Endothelial cell of umbilical vein (primary cell): ENCODE measurements around the gene EPHA10. TPM values are rescaled to one million over a fixed set of nuclear protein-coding genes. Genes with fewer than 3 reads are reported as not detected.
"Not testable (repeated sequence)": the region's sequence is repeated elsewhere in the genome, so short reads cannot be mapped to it uniquely, and the experiment has no call there.

Source experiments
- BruUV-seq: library from RNA; stranded (reverse); fragments of 400-500 nt; replicated peaks from 2 replicates; lab custom pipeline; 2021; lab: Mats Ljungman, UMichigan
- CTCF ChIA-PET: fragments of 300-600, 350-600 bp; sonication (Branson Sonifier 250); formaldehyde crosslinking; loops from one replicate; lab custom pipeline; 2021; ENCODE audit warnings: antibody characterized with exemption, inconsistent platforms; lab: Charles Lee
- POLR2A ChIA-PET: fragments of 300-600, 350-600 bp; sonication (Branson Sonifier 250); formaldehyde crosslinking; loops from one replicate; lab custom pipeline; 2021; ENCODE audit warnings: antibody characterized with exemption, inconsistent platforms; lab: Charles Lee
- DNase-seq: peaks from one replicate; pipeline ENCODE4 v3.0.0-alpha.2; 2011; ENCODE audit warnings: low read depth, low spot score
- FAIRE-seq: peaks from 2 replicates; lab custom pipeline; 2011; peaks lifted over from hg19 to GRCh38; lab: Jason Lieb, UNC
- H2AFZ ChIP-seq: 2 replicates; pipeline ENCODE4 v1.6.0; 2012; ENCODE audit warnings: low read depth, low read length, control low read depth, inconsistent platforms
- H3K27ac ChIP-seq: 2 replicates; pipeline ENCODE4 v1.5.1; 2011; ENCODE audit warnings: low read depth, mild to moderate bottlenecking, control low read depth, low read length, moderate library complexity; ENCODE audit not compliant: insufficient read depth
- H3K27me3 ChIP-seq, 2 experiments: 2 replicates each; pipeline versions ENCODE4 v1.6.0 to v1.6.1; 2011; ENCODE audit warnings: low read length in 2 of 2, mixed read lengths in 1 of 2; ENCODE audit not compliant: control insufficient read depth in 2 of 2, insufficient read depth in 2 of 2
- H3K36me3 ChIP-seq, 2 experiments: 2 replicates in 1 of 2; 3 replicates in 1 of 2; pipeline ENCODE4 v1.5.1; 2011; ENCODE audit warnings: low read length in 2 of 2, mild to moderate bottlenecking in 1 of 2, moderate library complexity in 1 of 2; ENCODE audit not compliant: control insufficient read depth in 2 of 2, insufficient read depth in 2 of 2; ENCODE audit errors: extremely low read depth in 1 of 2
- H3K4me1 ChIP-seq: 3 replicates; pipeline ENCODE4 v1.5.1; 2011; ENCODE audit warnings: mild to moderate bottlenecking, low read length; ENCODE audit not compliant: control insufficient read depth, insufficient read depth; ENCODE audit errors: extremely low read depth
- H3K4me2 ChIP-seq: 2 replicates; pipeline ENCODE4 v1.6.1; 2011; ENCODE audit warnings: low read length, control low read depth, mixed read lengths; ENCODE audit not compliant: insufficient read depth
- H3K4me3 ChIP-seq, 3 experiments: fragments of 200-600 bp in 1 of 3; sonication (generic), shearing (Covaris generic) in 1 of 3; replicated peaks in 1 of 3; 2 replicates each; pipeline ENCODE4 v1.5.1; 2011 to 2016; ENCODE audit warnings: control low read depth in 3 of 3, low read length in 3 of 3, mild to moderate bottlenecking in 2 of 3, inconsistent platforms in 1 of 3, low read depth in 1 of 3, moderate library complexity in 1 of 3; ENCODE audit not compliant: insufficient read depth in 1 of 3
- H3K79me2 ChIP-seq: 2 replicates; pipeline ENCODE4 v1.6.0; 2012; ENCODE audit warnings: low read length, inconsistent platforms; ENCODE audit not compliant: control insufficient read depth, insufficient read depth
- H3K9ac ChIP-seq: replicated peaks from 2 replicates; pipeline ENCODE3; 2011; ENCODE audit warnings: low read length, control low read depth; ENCODE audit not compliant: insufficient read depth; ENCODE audit errors: extremely low read depth
- H3K9me1 ChIP-seq: replicated peaks from 3 replicates; pipeline ENCODE4 v1.6.0; 2011; ENCODE audit warnings: mild to moderate bottlenecking, low read length; ENCODE audit not compliant: control insufficient read depth, insufficient read depth; ENCODE audit errors: extremely low read depth
- H3K9me3 ChIP-seq: replicated peaks from 2 replicates; pipeline ENCODE4 v1.5.1; 2012; ENCODE audit warnings: low read length, inconsistent platforms; ENCODE audit not compliant: control insufficient read depth, insufficient read depth
- H4K20me1 ChIP-seq: replicated peaks from 2 replicates; pipeline ENCODE3; 2011; ENCODE audit warnings: mild to moderate bottlenecking, low read length; ENCODE audit not compliant: control insufficient read depth, insufficient read depth; ENCODE audit errors: extremely low read depth
- CTCF ChIP-seq, 2 donors: IDR thresholded peaks; 1 replicate in 1 of 2; 2 replicates in 1 of 2; pipeline ENCODE4 v1.5.1; 2011; ENCODE audit warnings: low read length in 2 of 2, mild to moderate bottlenecking in 2 of 2, moderate library complexity in 2 of 2, control low read depth in 1 of 2, inconsistent platforms in 1 of 2, low read depth in 1 of 2; ENCODE audit not compliant: insufficient read depth in 1 of 2; ENCODE audit errors: extremely low read depth in 1 of 2
- EZH2 ChIP-seq: IDR thresholded peaks from 2 replicates; pipeline ENCODE4 v1.6.1; 2012; ENCODE audit warnings: borderline replicate concordance, low read depth, mild to moderate bottlenecking, moderate library complexity, low read length, inconsistent platforms; ENCODE audit not compliant: severe bottlenecking
- FOS ChIP-seq: IDR thresholded peaks from 2 replicates; pipeline ENCODE4 v1.6.1; 2011; ENCODE audit warnings: mild to moderate bottlenecking, low read length, moderate library complexity, borderline replicate concordance; ENCODE audit not compliant: insufficient read depth
- GATA2 ChIP-seq: IDR thresholded peaks from 2 replicates; pipeline ENCODE4 v1.7.0; 2011; ENCODE audit warnings: low read depth, mild to moderate bottlenecking, moderate library complexity, mixed read lengths, low read length; ENCODE audit not compliant: insufficient read length, insufficient read depth
- JUN ChIP-seq: IDR thresholded peaks from 2 replicates; pipeline ENCODE4 v1.6.1; 2011; ENCODE audit warnings: borderline replicate concordance, low read depth; ENCODE audit not compliant: insufficient read length, insufficient read depth
- MAX ChIP-seq: IDR thresholded peaks from 2 replicates; pipeline ENCODE4 v1.6.1; 2011; ENCODE audit not compliant: insufficient read depth, insufficient read length
- MYC ChIP-seq: IDR thresholded peaks from one replicate; pipeline ENCODE4 v1.6.1; 2011; ENCODE audit warnings: mild to moderate bottlenecking, low read depth, low read length
- POLR2A ChIP-seq: IDR thresholded peaks from 2 replicates; pipeline ENCODE4 v1.6.1; 2012; ENCODE audit warnings: low read depth, mild to moderate bottlenecking, control low read depth, low read length
- POLR2AphosphoS5 ChIP-seq: IDR thresholded peaks from 2 replicates; pipeline ENCODE4 v1.6.1; 2012; ENCODE audit warnings: low read depth, mild to moderate bottlenecking, control low read depth, low read length, moderate library complexity; ENCODE audit not compliant: insufficient read depth
- dilution Hi-C: fragments of 300-500 bp; cut with MboI; formaldehyde crosslinking; loops from one replicate; pipeline ENCODE4 v1.15.0; 2019; ENCODE audit warnings: low sequenced_read_pairs; ENCODE audit not compliant: extremely low pct_ligation_motif_present
- intact Hi-C: fragments of 100-400 bp; cut with micrococcal nuclease; formaldehyde crosslinking; loops from one replicate; pipeline ENCODE4 v1.10.0; 2022
- polyA plus RNA-seq, 4 experiments: library from polyadenylated mRNA; depleted of rRNA in 3 of 4; stranded (reverse) in 3 of 4; unstranded in 1 of 4; fragments of >200 nt; gene quantifications; 2 replicates each; pipeline versions ENCODE4 v1.2.1 to v1.2.3, GENCODE V29; 2011 to 2012; ENCODE audit warnings: missing spikeins in 1 of 4
- total RNA-seq: library from RNA; stranded (reverse); gene quantifications from 2 replicates; pipeline ENCODE4 v1.2.3, GENCODE V29; 2021

EPHA10 gene
- total and polyA plus RNA-seq, 2 donors (not counting 3 experiments of a cell fraction or from before 2014, with no cell fraction given): not detected

- ChIA-PET POLR2A (interaction anchor here (0.6 kb wide), 1 partner anchor 83 kb away, joined by 4 read pairs; no protein-coding TSS in a partner anchor), CTCF (no interaction called here)
- no peak overlapping the region for H2AFZ ChIP-seq
- no peak overlapping the region for H3K4me3 ChIP-seq
- H3K4me1 ChIP-seq: peaks cover 12% of the 10 kb centered on the region
- intact Hi-C loops (no loop called here), dilution Hi-C loops (no loop called here)
- FAIRE-seq (no peak), DNase-seq (no peak)
- no peak overlapping the region for H3K9ac ChIP-seq
- no peak overlapping the region for H3K4me2 ChIP-seq
- H4K20me1 ChIP-seq: no peaks in the 10 kb centered on the region
- H3K9me1 ChIP-seq: no peaks in the 10 kb centered on the region
- H3K27me3 ChIP-seq: no peaks in the 10 kb centered on the region
- peaks cover 15% of the 10 kb centered on the region for H3K79me2 ChIP-seq
- H3K27ac ChIP-seq: no peak overlapping the region
- no peak for TF ChIP-seq EZH2
- TF ChIP-seq POLR2AphosphoS5: no peak
- TF ChIP-seq MAX: no peak
- no peak for TF ChIP-seq CTCF (IDR thresholded peaks at IDR 0.05; ENCODE audit: extremely low read depth in 1 of 2, insufficient read depth in 1 of 2, low read depth in 1 of 2, low read length in 2 of 2)
- TF ChIP-seq MYC: no peak
- TF ChIP-seq GATA2: no peak
- no peak for TF ChIP-seq POLR2A
- no peak for TF ChIP-seq FOS
- no peak for TF ChIP-seq JUN
- BruUV-seq: no TSS peak
- peaks cover 8 to 13% of the 10 kb centered on the region in 2 experiments for H3K36me3 ChIP-seq
- H3K9me3 ChIP-seq: no peaks in the 10 kb centered on the region
Measured at GRCh38 chr1:37685722-37686121, 79.2 kb downstream of the EPHA10 start.

- CTCF ChIA-PET: interaction anchor here (0.7 to 6.4 kb wide), 6 partner anchors 82 to 232 kb away, joined by 3 to 69 read pairs (median 4); partner anchors contain the start of gene GNL2
- H3K79me2 ChIP-seq, H3K4me1 ChIP-seq, intact Hi-C loops, FAIRE-seq, H4K20me1 ChIP-seq, POLR2A ChIA-PET, dilution Hi-C loops, H2AFZ ChIP-seq, H3K9ac ChIP-seq, H3K9me1 ChIP-seq, H3K27ac ChIP-seq, H3K9me3 ChIP-seq, H3K4me3 ChIP-seq, DNase-seq, H3K4me2 ChIP-seq, BruUV-seq, H3K27me3 ChIP-seq: not testable (repeated sequence)
- peaks cover 8 to 13% of the 10 kb centered on the region in 2 experiments for H3K36me3 ChIP-seq
Measured at GRCh38 chr1:37684182-37684581, 80.7 kb downstream of the EPHA10 start.
